ENCODE results near the gene TMEM132D. TPM values are rescaled to one million over a fixed set of nuclear protein-coding genes. Genes with fewer than 3 reads are reported as not detected.

TMEM132D gene
- polyA plus RNA-seq, 1 donor from 2014 or later = 1.3 TPM

DNA sequence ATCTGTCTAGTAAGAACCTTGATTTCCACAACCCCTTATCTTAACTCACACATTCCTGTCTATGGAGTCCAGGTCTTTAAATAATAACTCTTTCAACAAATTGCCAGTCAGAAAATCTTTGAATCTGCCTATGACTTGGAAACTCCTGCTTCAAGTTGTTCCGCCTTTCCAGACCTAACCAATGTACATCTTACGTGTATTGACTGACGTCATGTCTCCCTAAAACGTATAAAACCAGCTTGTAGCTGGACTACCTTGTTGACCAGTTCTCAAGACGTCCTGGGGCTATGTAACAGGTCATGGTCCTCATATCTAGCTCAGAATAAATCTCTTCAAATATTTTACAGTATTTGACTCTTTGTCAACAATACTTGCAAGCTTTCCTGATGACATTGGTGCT lies 337.0 kb downstream of the TMEM132D start (continued):
- TF ChIP-seq SMC3 (conservative IDR thresholded peaks at IDR 0.05; ENCODE audit: poor library complexity) = no peak
- TF ChIP-seq RAD21 (conservative IDR thresholded peaks at IDR 0.05) = no peak

GRCh38 chr12:129564768-129565167 lies 339.1 kb downstream of the TMEM132D start:
- no peak overlapping the region for H3K4me3 ChIP-seq (ENCODE audit: low read length)

GRCh38 chr12:129563266-129563665 lies 340.6 kb downstream of the TMEM132D start:
- no peaks in the 10 kb centered on the region for H3K9me3 ChIP-seq (ENCODE audit: low read length)

More at GRCh38 chr12:129564768-129565167, 339.1 kb downstream of the TMEM132D start:
- no peak overlapping the region for H3K4me2 ChIP-seq (ENCODE audit: low read length)
- TF ChIP-seq TAF1 (IDR thresholded peaks at IDR 0.05; ENCODE audit: low read depth) = no peak
- no peak for TF ChIP-seq POLR2AphosphoS5 (IDR thresholded peaks at IDR 0.05)
- TF ChIP-seq EZH2 (IDR thresholded peaks at IDR 0.05; ENCODE audit: borderline replicate concordance, insufficient read depth, low read length, poor library complexity, severe bottlenecking) = no peak
- H2AFZ ChIP-seq (ENCODE audit: low read depth, low read length) = no peak overlapping the region
- H3K36me3 ChIP-seq (ENCODE audit: insufficient read depth, low read length) = no peaks in the 10 kb centered on the region
- H3K9ac ChIP-seq (ENCODE audit: low read length) = no peak overlapping the region
- H3K27ac ChIP-seq (ENCODE audit: low read length) = no peak overlapping the region
- H3K79me2 ChIP-seq (replicated peaks; ENCODE audit: insufficient read depth, low read length) = no peaks in the 10 kb centered on the region
- H3K9me3 ChIP-seq (ENCODE audit: low read length) = no peaks in the 10 kb centered on the region
- H3F3A ChIP-seq (ENCODE audit: insufficient read depth, low read length, poor library complexity, severe bottlenecking) = no peaks in the 10 kb centered on the region
- no peaks in the 10 kb centered on the region for H3K9me2 ChIP-seq (ENCODE audit: insufficient read depth, low read length)
- H4K20me1 ChIP-seq (ENCODE audit: insufficient read depth) = no peaks in the 10 kb centered on the region
- H3K27me3 ChIP-seq (ENCODE audit: insufficient read depth, low read depth, low read length) = no peaks in the 10 kb centered on the region

More at GRCh38 chr12:129563266-129563665, 340.6 kb downstream of the TMEM132D start:
- no peaks in the 10 kb centered on the region for H3K9me2 ChIP-seq (ENCODE audit: insufficient read depth, low read length)
- H3K36me3 ChIP-seq (ENCODE audit: insufficient read depth, low read length) = no peaks in the 10 kb centered on the region
- H3F3A ChIP-seq (ENCODE audit: insufficient read depth, low read length, poor library complexity, severe bottlenecking) = no peaks in the 10 kb centered on the region
- H3K79me2 ChIP-seq (replicated peaks; ENCODE audit: insufficient read depth, low read length) = no peaks in the 10 kb centered on the region
- no peaks in the 10 kb centered on the region for H3K27me3 ChIP-seq (ENCODE audit: insufficient read depth, low read depth, low read length)
- H3K9ac ChIP-seq (ENCODE audit: low read length) = no peak overlapping the region
- no peaks in the 10 kb centered on the region for H4K20me1 ChIP-seq (ENCODE audit: insufficient read depth)
- no peak overlapping the region for H2AFZ ChIP-seq (ENCODE audit: low read depth, low read length)
- H3K27ac ChIP-seq (ENCODE audit: low read length) = no peak overlapping the region
- no peak overlapping the region for H3K4me2 ChIP-seq (ENCODE audit: low read length)
- H3K4me3 ChIP-seq (ENCODE audit: low read length) = no peak overlapping the region
- TF ChIP-seq REST (IDR thresholded peaks at IDR 0.05; ENCODE audit: borderline replicate concordance) (no peak), CTCF (IDR thresholded peaks at IDR 0.05; ENCODE audit: poor library complexity, severe bottlenecking) (no peak), POLR2AphosphoS5 (IDR thresholded peaks at IDR 0.05) (no peak), EZH2 (IDR thresholded peaks at IDR 0.05; ENCODE audit: borderline replicate concordance, insufficient read depth, low read length, poor library complexity, severe bottlenecking) (no peak), MXI1 (conservative IDR thresholded peaks at IDR 0.05; ENCODE audit: poor library complexity, severe bottlenecking) (no peak), RAD21 (conservative IDR thresholded peaks at IDR 0.05) (no peak), SMC3 (conservative IDR thresholded peaks at IDR 0.05; ENCODE audit: poor library complexity) (no peak), EP300 (conservative IDR thresholded peaks at IDR 0.05; ENCODE audit: poor library complexity, severe bottlenecking) (no peak), TAF1 (IDR thresholded peaks at IDR 0.05; ENCODE audit: low read depth) (no peak)

Data from neural cell (in vitro differentiated cells).